Measurements from ENCODE around the gene CYB5R4.

CYB5R4 gene

DNA sequence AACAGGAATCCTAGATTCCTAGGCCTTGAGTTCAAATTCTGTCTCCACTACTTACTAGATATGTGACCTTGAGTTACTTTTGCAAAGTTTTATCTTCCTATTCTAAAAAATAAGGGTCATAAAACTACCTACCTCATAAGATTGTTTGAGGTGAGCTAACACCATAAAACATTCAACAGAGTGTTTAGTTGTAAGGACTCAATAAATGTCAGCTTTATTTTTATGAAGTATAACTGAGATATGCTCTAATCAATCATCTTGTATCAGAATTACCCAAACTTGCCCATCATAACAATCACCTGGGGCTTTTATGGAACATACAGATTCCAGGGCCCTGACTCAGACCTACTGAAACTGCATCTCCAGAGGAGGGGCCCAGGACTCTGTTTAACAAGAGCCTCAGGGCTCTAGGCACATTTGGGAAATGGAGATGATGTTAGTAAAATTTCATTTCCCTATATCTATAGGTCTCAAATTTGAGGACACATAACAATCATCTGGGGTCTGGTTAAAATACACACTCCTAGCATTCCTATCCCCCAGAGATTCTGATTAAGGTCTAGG lies 138.6 kb downstream of the CYB5R4 start:
- DNase-seq: no peak

DNA sequence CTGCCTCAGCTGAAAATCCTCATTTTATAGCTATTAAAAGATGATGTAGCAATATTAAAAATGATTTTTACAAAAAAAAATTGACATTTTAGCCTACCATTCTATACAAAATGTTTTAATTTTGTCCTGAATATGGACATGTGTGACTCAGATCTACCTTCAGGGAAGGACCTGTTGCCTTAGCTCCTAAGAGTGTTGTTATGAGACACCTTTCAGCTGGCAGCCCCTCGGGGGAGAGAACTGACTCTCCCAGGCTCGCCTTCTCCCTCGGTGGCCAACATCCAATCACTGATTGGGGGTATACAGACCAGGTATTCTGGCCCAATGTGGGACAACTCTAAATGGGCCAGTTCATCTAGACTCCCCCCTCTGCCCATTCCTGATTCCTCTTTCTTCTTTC lies 141.6 kb downstream of the CYB5R4 start:
- DNase-seq: no peak

DNA sequence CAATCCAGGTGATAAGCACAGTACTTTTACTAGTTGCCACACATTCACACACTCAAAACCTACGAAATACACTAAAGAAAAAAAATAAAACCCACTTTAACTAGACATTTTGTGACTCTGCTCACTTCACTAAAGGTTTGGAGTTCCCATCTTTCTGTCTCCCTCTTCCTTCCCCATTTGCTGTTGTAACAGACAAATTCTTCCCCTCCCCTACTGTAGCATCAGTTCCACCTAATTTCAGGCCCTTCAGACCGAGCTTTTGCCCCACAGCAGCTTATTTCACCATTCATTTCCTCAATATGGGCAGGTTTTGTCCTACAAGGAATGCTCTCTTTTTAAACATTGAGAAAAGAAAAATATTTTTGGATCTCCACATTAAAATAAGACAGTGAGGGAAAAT lies 142.7 kb downstream of the CYB5R4 start:
- DNase-seq: no peak

DNA sequence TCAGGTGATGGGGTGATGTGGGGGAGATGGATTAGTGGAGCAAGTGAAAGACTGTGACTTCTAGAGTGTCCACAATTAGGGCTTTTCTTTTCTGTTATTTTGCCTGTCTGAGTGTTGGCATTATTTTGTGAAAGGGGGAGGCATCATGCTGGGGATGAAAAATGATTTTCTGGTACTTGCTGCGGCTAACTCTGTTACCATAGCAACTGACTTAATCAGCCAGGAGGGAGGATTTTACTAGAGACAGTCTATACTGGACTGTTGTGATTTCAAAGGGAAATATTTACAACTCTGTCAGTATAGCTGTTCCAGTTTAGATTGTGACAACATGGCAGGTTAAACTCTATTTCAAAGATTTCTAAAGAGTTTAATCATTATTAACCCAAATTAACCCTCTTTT lies 143.6 kb downstream of the CYB5R4 start:
- no peak for DNase-seq

DNA sequence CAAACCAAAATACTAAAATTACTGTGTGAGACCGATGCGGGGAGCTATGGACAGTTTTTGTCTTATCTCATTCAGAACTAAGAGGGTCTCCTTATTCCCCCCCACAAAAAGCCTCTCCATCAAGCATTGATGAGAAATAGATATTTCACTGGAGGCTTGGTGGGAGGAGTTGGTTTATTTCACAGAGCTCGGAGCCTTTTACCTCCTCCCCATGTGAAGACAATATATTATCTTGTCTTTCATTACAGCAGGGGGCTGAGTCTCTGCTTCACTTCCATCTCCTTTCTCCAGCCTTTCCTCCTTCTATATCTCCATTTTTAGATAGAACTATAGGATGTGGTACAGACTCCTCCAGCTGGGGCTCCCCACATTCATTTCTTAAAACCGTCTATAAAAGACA lies 144.2 kb downstream of the CYB5R4 start:
- no peak for DNase-seq

DNA sequence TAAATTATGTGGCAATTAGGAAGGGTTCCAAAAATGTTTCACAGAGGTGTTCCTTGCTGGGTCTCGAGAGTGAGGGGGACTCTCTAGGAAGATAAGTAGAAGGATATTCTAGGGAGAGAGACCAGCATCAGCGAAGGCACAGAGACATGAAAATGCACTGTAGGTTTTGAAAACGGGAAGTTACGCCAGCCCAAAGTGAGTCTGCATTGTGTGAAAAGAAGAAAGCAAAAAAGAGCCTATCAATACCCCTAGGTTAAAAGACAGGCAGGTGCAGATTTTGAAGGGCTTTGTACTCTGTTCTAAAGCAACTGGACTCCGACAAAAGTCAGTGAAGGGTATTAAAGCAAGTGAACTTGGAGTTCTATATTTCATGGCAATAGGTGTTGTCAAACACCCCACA lies 148.4 kb downstream of the CYB5R4 start:
- no peak for DNase-seq

DNA sequence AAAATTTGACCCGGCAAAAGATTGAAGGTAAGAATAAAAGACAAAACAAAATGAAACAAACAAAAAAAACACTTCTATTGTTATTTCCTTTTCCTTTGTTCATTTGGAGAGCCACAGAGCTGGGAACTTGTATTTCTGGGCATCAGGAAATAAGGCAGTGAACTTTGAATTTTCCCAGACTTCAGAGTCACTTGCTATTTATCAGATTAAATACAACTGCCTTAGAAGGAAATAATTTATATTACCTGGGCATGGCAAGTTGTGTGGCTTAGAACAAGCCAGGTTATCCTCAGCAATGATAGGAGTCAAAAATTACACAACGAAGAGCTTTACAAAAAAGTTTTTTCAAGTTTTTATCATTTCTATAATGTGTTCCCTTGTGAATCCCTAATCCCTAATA lies 153.9 kb downstream of the CYB5R4 start:
- DNase-seq: no peak

DNA sequence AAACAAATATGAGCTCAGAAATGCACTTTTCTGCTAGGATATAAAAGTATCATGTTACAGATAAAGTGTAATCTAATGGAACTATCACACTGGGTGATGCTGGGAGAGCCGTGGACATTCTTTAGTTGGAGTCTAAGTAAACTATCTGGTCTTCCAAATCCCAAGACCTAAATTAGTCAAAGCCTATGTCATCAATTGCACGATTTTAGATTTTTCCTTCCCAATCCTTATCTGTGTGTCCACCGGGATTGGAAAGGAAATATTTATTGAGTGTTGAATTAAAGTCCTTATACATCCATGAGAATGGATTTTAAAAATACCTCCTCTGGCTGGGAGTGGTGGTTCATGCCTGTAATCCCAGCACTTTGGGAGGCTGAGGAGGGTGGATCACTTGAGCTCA lies 154.4 kb downstream of the CYB5R4 start:
- no peak for DNase-seq

DNA sequence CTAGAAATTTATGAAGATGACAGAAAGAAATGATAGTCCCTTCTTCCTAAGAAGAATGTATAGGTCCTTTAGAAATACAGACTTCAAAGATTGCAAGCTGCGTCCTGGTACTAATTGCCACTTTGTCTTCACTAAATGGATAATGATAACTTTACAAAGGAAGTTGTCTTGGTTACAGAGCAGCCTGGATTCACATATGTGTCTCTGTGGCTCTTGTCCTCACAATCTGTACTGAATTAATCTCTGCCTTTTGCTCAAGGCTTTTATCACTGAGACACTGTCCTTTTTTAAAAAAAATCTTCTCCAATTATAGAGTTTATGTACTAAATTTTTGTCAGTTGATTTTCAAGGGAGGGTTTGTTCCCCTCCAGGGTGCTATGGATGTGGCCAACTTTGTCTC lies 156.5 kb downstream of the CYB5R4 start:
- no peak for DNase-seq

All from CD4-positive, alpha-beta T cell treated with Interleukin-21 for 1 hour (primary cell).